Skeletal muscle tissue (tissue), 4 donors: ENCODE data around the gene MOV10. TPM values are rescaled to one million over a fixed set of nuclear protein-coding genes. Genes with fewer than 3 reads are reported as not detected.
"Not testable (repeated sequence)": the region's sequence is repeated elsewhere in the genome, so short reads cannot be mapped to it uniquely, and the experiment has no call there.

Experiments
- H3K27ac ChIP-seq: one replicate; pipeline ENCODE4 v1.7.0; 2013; ENCODE audit warnings: mild to moderate bottlenecking, low read depth, low read length, inconsistent platforms
- H3K27me3 ChIP-seq, 3 donors: one replicate each; pipeline ENCODE4 v1.7.0; 2013; ENCODE audit warnings: low read length in 3 of 3; ENCODE audit not compliant: control insufficient read depth in 3 of 3, insufficient read depth in 3 of 3
- H3K36me3 ChIP-seq, 3 donors: one replicate each; pipeline ENCODE4 v1.7.0; 2013; ENCODE audit warnings: low read length in 3 of 3; ENCODE audit not compliant: control insufficient read depth in 3 of 3, insufficient read depth in 3 of 3
- H3K4me1 ChIP-seq, 3 donors: one replicate each; pipeline ENCODE4 v1.7.0; 2013; ENCODE audit warnings: low read length in 3 of 3, mild to moderate bottlenecking in 3 of 3; ENCODE audit not compliant: control insufficient read depth in 3 of 3, insufficient read depth in 3 of 3
- H3K4me3 ChIP-seq, 3 donors: one replicate each; pipeline ENCODE4 v1.7.0; 2013; ENCODE audit warnings: low read length in 3 of 3
- H3K9ac ChIP-seq, 3 donors: one replicate each; pipeline ENCODE4 v1.7.0; 2013; ENCODE audit warnings: low read length in 3 of 3, mild to moderate bottlenecking in 3 of 3, moderate library complexity in 2 of 3, low read depth in 1 of 3
- H3K9me3 ChIP-seq, 3 donors: one replicate each; pipeline ENCODE4 v1.7.0; 2013; ENCODE audit warnings: low read length in 3 of 3; ENCODE audit not compliant: control insufficient read depth in 3 of 3
- total RNA-seq: library from RNA; depleted of rRNA; stranded (reverse); fragments of >200 nt; gene quantifications from one replicate; pipeline ENCODE4 v1.2.3, GENCODE V29; 2014
- donor health status: Osteomylitis.

Gene MOV10
- total RNA-seq, 1 donor from 2014 or later: 27.7 TPM

DNA sequence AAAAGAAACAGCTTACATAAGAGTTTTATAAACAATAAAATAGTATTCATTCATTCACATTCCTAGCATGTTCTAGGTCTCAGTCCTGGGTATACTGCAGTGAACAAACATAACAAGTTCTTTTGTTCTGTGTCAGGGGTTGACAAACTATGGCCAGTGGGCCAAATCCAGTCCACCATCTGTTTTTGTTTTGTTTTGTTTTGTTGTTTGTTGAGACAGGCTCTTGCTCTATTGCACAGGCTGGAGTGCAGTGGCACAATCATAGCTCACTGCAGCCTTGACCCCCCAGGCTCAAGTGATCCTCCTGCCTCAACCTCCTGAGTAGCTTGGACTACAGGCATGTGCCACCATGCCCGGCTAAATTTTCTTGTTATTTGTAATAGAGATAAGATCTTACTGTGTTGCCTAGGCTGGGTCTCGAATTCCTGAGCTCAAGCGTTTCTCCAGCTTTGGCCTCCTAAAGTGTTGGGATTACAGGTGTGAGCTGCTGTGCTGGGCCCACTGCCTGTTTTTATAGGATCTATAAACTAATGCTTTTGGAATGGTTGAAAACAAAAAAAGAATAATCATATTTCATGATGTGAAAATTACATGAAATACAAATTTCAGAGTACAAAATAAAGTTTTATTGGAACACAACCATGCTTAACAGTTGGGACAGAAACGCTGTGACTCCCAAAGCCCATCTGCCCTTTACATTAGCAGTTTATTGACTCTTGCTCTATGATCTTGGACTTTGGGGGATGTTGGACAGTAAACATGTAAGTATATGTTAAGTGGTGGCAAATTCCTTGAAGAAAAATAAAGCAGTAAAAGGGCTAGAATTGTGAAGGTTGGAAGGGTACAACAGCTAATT, 37.0 kb upstream of the MOV10 start:
- Histone ChIP-seq H3K27me3 (no peaks in the 10 kb centered on the region), H3K4me3 (no peak overlapping the region), H3K4me1 (peaks cover 0 to 12% (median 9%) of the 10 kb centered on the region in 3 donors), H3K9ac (no peak overlapping the region), H3K27ac (no peak overlapping the region), H3K9me3 (no peaks in the 10 kb centered on the region), H3K36me3 (no peaks in the 10 kb centered on the region)

DNA sequence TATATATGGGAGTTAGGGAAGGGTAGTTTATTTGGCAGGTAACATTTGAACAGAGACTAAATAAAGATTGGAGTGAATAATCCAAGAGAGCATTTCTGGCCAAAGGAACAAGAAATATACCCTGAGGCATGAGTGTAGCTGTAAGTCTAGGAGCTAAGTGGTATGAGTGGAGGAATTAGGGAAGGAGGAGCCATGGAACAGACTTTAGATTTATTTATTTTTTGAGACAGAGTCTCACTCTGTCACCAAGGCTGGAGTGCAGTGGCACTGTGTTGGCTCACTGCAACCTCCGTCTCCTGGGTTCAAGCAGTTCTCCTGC, 36.4 kb upstream of the MOV10 start:
- no peak overlapping the region for H3K9ac ChIP-seq
- H3K27me3 ChIP-seq: no peaks in the 10 kb centered on the region
- no peak overlapping the region for H3K27ac ChIP-seq
- peaks cover 0 to 12% (median 9%) of the 10 kb centered on the region in 3 donors for H3K4me1 ChIP-seq
- no peak overlapping the region for H3K4me3 ChIP-seq
- no peaks in the 10 kb centered on the region for H3K36me3 ChIP-seq
- no peaks in the 10 kb centered on the region for H3K9me3 ChIP-seq

DNA sequence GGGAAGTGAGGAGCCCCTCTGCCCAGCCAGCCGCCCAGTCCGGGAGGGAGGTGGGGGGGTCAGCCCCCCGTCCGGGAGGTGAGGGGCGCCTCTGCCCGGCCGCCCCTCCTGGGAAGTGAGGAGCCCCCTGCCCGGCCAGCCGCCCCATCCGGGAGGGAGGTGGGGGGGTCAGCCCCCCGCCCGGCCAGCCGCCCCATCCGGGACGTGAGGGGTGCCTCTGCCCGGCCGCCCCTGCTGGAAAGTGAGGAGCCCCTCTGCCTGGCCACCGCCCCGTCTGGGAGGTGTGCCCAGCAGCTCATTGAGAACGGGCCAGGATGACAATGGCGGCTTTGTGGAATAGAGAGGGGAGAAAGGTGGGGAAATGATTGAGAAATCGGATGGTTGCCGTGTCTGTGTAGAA, 34.0 kb upstream of the MOV10 start:
- not testable (repeated sequence) for H3K27ac ChIP-seq, H3K4me3 ChIP-seq, H3K9me3 ChIP-seq, H3K4me1 ChIP-seq, H3K9ac ChIP-seq, H3K27me3 ChIP-seq, H3K36me3 ChIP-seq

DNA sequence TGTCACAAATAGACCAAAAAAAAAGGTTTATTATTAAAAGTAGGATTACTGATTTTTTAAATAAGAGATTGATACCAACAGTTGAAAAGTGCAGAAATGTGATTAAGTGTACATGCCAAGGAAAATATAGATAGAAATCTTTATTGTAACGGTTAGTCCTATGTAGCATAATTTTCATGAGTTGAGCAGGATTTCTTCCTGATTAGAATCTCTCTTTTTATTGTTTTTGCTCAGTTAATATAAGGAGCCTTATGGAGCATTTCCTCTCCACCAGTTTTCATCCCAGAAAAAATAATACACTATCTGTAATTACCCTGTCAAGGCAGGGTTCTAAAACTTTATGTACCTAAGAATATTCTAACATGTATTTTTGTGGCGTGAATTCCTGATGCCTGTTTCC, 31.4 kb upstream of the MOV10 start:
- Histone ChIP-seq H3K27me3 (no peaks in the 10 kb centered on the region), H3K9ac (no peak overlapping the region), H3K36me3 (peaks cover 0 to 6% (median 5%) of the 10 kb centered on the region in 3 donors), H3K9me3 (peaks cover 0 to 2% (median 0%) of the 10 kb centered on the region in 3 donors), H3K4me1 (no peaks in the 10 kb centered on the region), H3K4me3 (no peak overlapping the region), H3K27ac (no peak overlapping the region)

DNA sequence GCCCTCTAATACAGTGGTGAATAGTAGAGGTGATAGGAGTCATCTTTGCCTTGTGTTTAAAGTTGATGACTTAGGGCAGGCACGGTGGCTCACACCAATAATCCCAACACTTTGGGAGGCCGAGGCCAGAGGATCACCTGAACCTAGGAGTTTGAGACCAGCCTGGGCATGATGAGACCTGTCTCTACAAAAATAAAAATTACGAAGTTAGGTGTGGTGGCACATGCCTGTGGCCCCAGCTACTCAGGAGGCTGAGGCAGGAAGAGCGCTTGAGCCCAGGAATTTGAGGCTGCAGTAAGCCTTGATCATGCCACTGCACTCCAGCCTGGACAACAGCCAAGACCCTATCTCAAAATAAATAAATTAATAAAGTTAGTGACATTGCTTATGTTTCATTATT, 28.2 kb upstream of the MOV10 start:
- peaks cover 0 to 2% (median 0%) of the 10 kb centered on the region in 3 donors for H3K9me3 ChIP-seq
- peaks cover 3 to 30% (median 19%) of the 10 kb centered on the region in 3 donors for H3K36me3 ChIP-seq
- no peak overlapping the region for H3K9ac ChIP-seq
- H3K27ac ChIP-seq: no peak overlapping the region
- H3K4me1 ChIP-seq: no peaks in the 10 kb centered on the region
- H3K4me3 ChIP-seq: no peak overlapping the region
- no peaks in the 10 kb centered on the region for H3K27me3 ChIP-seq

DNA sequence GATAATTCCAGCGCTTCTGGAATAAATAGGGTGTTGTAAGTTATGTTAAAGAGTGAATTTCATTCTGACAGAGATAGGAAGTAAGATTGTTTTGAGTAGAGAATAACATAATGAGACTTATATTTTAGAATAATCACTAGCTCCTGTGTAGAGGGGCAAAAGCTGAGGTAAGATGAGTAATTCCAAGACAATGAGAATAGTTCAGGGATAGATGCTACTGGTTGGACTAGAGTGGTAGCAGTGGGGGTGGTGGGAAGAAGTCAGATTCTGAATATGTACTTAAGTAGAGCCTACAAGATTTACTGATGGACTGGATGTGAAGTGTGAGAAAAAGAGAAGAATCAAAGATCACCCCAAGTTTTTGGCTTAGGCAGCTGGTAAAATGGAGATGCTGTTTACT, 23.3 kb upstream of the MOV10 start:
- H3K36me3 ChIP-seq: peaks cover 6 to 37% (median 25%) of the 10 kb centered on the region in 3 donors
- H3K9me3 ChIP-seq: no peaks in the 10 kb centered on the region
- no peak overlapping the region for H3K4me3 ChIP-seq
- H3K27ac ChIP-seq: no peak overlapping the region
- no peaks in the 10 kb centered on the region for H3K27me3 ChIP-seq
- no peaks in the 10 kb centered on the region for H3K4me1 ChIP-seq
- H3K9ac ChIP-seq: no peak overlapping the region

DNA sequence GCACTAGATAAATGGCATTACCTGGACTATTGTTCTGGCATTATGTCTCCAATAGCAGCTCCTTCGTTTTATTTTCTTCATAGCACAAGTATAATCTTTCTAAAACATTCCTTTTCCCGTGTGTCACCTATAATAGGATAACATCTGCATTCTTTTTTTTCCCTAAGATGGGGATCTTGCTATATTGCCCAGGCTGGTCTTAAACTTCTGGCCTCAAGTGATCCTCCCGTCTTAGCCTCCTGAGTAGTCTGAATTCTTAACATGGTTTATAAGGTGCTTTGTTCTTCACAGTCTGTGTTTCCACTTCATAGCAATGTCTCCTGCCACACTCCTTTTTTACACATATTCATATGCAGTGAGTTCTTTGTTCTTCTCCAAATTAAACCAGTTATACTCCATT, 8.6 kb upstream of the MOV10 start:
- Histone ChIP-seq H3K27me3 (no peaks in the 10 kb centered on the region), H3K27ac (no peak overlapping the region), H3K4me3 (no peak overlapping the region), H3K36me3 (peaks cover 27 to 62% (median 54%) of the 10 kb centered on the region in 3 donors), H3K4me1 (no peaks in the 10 kb centered on the region), H3K9me3 (no peaks in the 10 kb centered on the region), H3K9ac (no peak overlapping the region)

DNA sequence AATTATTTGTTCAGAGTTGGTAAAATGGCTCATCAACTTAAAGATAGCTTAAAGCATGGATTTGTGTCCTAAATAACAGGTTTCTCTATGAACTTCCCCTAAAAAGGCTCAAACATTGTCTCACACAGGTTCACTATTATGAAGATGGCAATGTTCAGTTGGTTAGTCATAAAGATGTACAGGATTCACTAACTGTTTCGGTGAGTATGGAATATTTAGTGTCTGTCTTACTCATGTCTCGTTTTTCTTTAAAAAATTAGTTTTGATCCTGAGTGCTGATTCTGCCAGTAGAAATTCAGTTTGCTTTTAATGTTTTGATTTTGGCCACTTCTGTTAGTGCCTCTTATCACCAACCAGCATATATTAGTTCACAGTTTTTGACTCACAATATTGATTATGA, 7.5 kb upstream of the MOV10 start:
- Histone ChIP-seq H3K4me3 (no peak overlapping the region), H3K9ac (no peak overlapping the region), H3K27ac (no peak overlapping the region), H3K4me1 (no peaks in the 10 kb centered on the region), H3K27me3 (no peaks in the 10 kb centered on the region), H3K9me3 (no peaks in the 10 kb centered on the region), H3K36me3 (peaks cover 24 to 52% (median 51%) of the 10 kb centered on the region in 3 donors)

DNA sequence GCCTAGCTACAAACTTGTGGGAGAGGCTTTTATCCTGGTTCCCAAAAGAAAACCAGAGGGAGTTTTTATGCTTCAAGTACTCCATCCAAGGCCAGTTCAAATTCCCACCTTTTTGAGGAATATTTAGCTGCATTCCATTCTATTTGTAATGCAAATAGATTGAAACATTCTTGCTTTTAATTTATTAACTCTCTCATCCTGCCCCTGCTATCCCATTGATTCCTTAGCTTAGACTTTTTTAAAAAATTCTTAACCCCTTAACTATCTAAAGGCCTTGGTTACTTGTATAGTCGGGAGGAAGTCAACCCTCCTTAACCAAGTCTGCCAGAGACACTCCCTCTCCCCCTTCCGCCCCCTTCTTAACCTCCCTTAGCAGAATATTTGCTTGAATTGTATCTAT, 2.5 kb upstream of the MOV10 start:
- no peak overlapping the region for H3K27ac ChIP-seq
- peaks cover 13 to 32% (median 26%) of the 10 kb centered on the region in 3 donors for H3K36me3 ChIP-seq

DNA sequence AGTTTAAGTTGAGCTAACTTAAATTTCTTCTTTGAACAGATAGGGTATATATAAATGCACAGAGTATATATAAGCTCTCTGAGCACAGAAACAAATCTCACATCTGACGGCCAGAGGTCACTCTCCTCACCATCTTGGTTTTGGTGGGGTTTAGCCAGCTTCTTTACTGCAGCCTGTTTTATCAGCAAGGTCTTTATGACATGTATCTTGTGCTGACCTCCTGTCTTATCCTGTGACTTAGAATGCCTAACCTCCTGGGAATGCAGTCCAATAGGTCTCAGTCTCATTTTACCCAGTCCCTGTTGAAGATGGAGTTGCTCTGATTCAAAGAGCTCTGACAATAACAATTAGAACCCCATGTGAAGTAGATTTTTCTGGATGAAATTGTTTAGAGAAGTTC, 1.6 kb upstream of the MOV10 start:
- H3K36me3 ChIP-seq: peaks cover 13 to 27% (median 18%) of the 10 kb centered on the region in 3 donors
- H3K27me3 ChIP-seq: no peaks in the 10 kb centered on the region
- no peaks in the 10 kb centered on the region for H3K9me3 ChIP-seq
- H3K4me1 ChIP-seq: peaks cover 16 to 25% (median 24%) of the 10 kb centered on the region in 3 donors
- H3K27ac ChIP-seq: peak overlapping the region; percentile 3
- no peak overlapping the region for H3K9ac ChIP-seq
- H3K4me3 ChIP-seq: no peak overlapping the region

More for the DNA sequence above, 2.5 kb upstream of the MOV10 start:
- no peaks in the 10 kb centered on the region for H3K9me3 ChIP-seq
- no peak overlapping the region for H3K4me3 ChIP-seq
- H3K4me1 ChIP-seq: peaks cover 16 to 25% (median 24%) of the 10 kb centered on the region in 3 donors
- no peaks in the 10 kb centered on the region for H3K27me3 ChIP-seq
- no peak overlapping the region for H3K9ac ChIP-seq
